ENCODE data around the gene CHRNA5.
"Not testable (repeated sequence)": the region's sequence is repeated elsewhere in the genome, so short reads cannot be mapped to it uniquely, and the experiment has no call there.

CHRNA5 gene

GRCh38 chr15:78571382-78571781 is 6.1 kb downstream of the CHRNA5 start:
- Mint-ChIP-seq H3K27me3 (peaks cover 7% of the 10 kb centered on the region), H3K4me3 (no peak overlapping the region), H3K4me1 (peaks cover 4% of the 10 kb centered on the region), H3K27ac (ENCODE audit: low read depth) (no peak overlapping the region), H3K36me3 (ENCODE audit: insufficient read depth) (no peaks in the 10 kb centered on the region), H3K9me3 (no peaks in the 10 kb centered on the region)
- DNase-seq (ENCODE audit: low spot score in 2 of 2), result no peak
- ATAC-seq (replicated peaks; ENCODE audit: extremely low read depth, poor library complexity, severe bottlenecking), result no peak

GRCh38 chr15:78573416-78573815 is 8.1 kb downstream of the CHRNA5 start:
- Mint-ChIP-seq H3K36me3 (ENCODE audit: insufficient read depth) (no peaks in the 10 kb centered on the region), H3K27ac (ENCODE audit: low read depth) (no peak overlapping the region), H3K4me3 (no peak overlapping the region), H3K4me1 (no peaks in the 10 kb centered on the region), H3K27me3 (no peaks in the 10 kb centered on the region), H3K9me3 (no peaks in the 10 kb centered on the region)
- no peak for DNase-seq (ENCODE audit: low spot score in 2 of 2)
- no peak for ATAC-seq (replicated peaks; ENCODE audit: extremely low read depth, poor library complexity, severe bottlenecking)

- Mint-ChIP-seq H3K27me3 (no peaks in the 10 kb centered on the region), H3K4me3 (no peak overlapping the region), H3K9me3 (no peaks in the 10 kb centered on the region), H3K27ac (ENCODE audit: low read depth) (no peak overlapping the region), H3K36me3 (ENCODE audit: insufficient read depth) (no peaks in the 10 kb centered on the region), H3K4me1 (no peaks in the 10 kb centered on the region)
- ATAC-seq (replicated peaks; ENCODE audit: extremely low read depth, poor library complexity, severe bottlenecking), result no peak
- no peak for DNase-seq (ENCODE audit: low spot score in 2 of 2)
Observed at GRCh38 chr15:78574944-78575343, 9.6 kb downstream of the CHRNA5 start.

- Mint-ChIP-seq H3K27ac (ENCODE audit: low read depth) (no peak overlapping the region), H3K4me3 (no peak overlapping the region), H3K27me3 (peaks cover 13% of the 10 kb centered on the region), H3K4me1 (no peaks in the 10 kb centered on the region), H3K9me3 (no peaks in the 10 kb centered on the region), H3K36me3 (ENCODE audit: insufficient read depth) (no peaks in the 10 kb centered on the region)
- ATAC-seq (replicated peaks; ENCODE audit: extremely low read depth, poor library complexity, severe bottlenecking) (no peak), DNase-seq (ENCODE audit: low spot score in 2 of 2) (no peak)
Observed at GRCh38 chr15:78597583-78597982, 32.3 kb downstream of the CHRNA5 start.

GRCh38 chr15:78598348-78598747 is 33.0 kb downstream of the CHRNA5 start:
- H3K4me1 Mint-ChIP-seq, result no peaks in the 10 kb centered on the region
- H3K4me3 Mint-ChIP-seq, result no peak overlapping the region
- no peak for ATAC-seq (replicated peaks; ENCODE audit: extremely low read depth, poor library complexity, severe bottlenecking)
- peaks cover 21% of the 10 kb centered on the region for H3K27me3 Mint-ChIP-seq
- no peak overlapping the region for H3K27ac Mint-ChIP-seq (ENCODE audit: low read depth)
- no peak for DNase-seq (ENCODE audit: low spot score in 2 of 2)
- no peaks in the 10 kb centered on the region for H3K9me3 Mint-ChIP-seq
- H3K36me3 Mint-ChIP-seq (ENCODE audit: insufficient read depth), result no peaks in the 10 kb centered on the region

- H3K27me3 Mint-ChIP-seq, result peaks cover 30% of the 10 kb centered on the region
- H3K36me3 Mint-ChIP-seq (ENCODE audit: insufficient read depth), result no peaks in the 10 kb centered on the region
- H3K4me1 Mint-ChIP-seq, result no peaks in the 10 kb centered on the region
- ATAC-seq (replicated peaks; ENCODE audit: extremely low read depth, poor library complexity, severe bottlenecking) (no peak), DNase-seq (ENCODE audit: low spot score in 2 of 2) (no peak)
- no peaks in the 10 kb centered on the region for H3K9me3 Mint-ChIP-seq
- no peak overlapping the region for H3K4me3 Mint-ChIP-seq
- no peak overlapping the region for H3K27ac Mint-ChIP-seq (ENCODE audit: low read depth)
Observed at GRCh38 chr15:78599189-78599588, 33.9 kb downstream of the CHRNA5 start.

GRCh38 chr15:78603467-78603866 is 38.1 kb downstream of the CHRNA5 start:
- no peaks in the 10 kb centered on the region for H3K4me1 Mint-ChIP-seq
- no peak overlapping the region for H3K27ac Mint-ChIP-seq (ENCODE audit: low read depth)
- no peak overlapping the region for H3K4me3 Mint-ChIP-seq

GRCh38 chr15:78604420-78604819 is 39.1 kb downstream of the CHRNA5 start:
- H3K27me3 Mint-ChIP-seq, result peaks cover 79% of the 10 kb centered on the region
- ATAC-seq (replicated peaks; ENCODE audit: extremely low read depth, poor library complexity, severe bottlenecking) (no peak), DNase-seq (ENCODE audit: low spot score in 2 of 2) (no peak)
- H3K4me1 Mint-ChIP-seq, result no peaks in the 10 kb centered on the region
- H3K9me3 Mint-ChIP-seq, result no peaks in the 10 kb centered on the region
- H3K36me3 Mint-ChIP-seq (ENCODE audit: insufficient read depth), result no peaks in the 10 kb centered on the region
- no peak overlapping the region for H3K27ac Mint-ChIP-seq (ENCODE audit: low read depth)
- no peak overlapping the region for H3K4me3 Mint-ChIP-seq

More at GRCh38 chr15:78603467-78603866, 38.1 kb downstream of the CHRNA5 start:
- H3K36me3 Mint-ChIP-seq (ENCODE audit: insufficient read depth), result no peaks in the 10 kb centered on the region
- H3K9me3 Mint-ChIP-seq, result no peaks in the 10 kb centered on the region
- ATAC-seq (replicated peaks; ENCODE audit: extremely low read depth, poor library complexity, severe bottlenecking), result no peak
- no peak for DNase-seq (ENCODE audit: low spot score in 2 of 2)
- H3K27me3 Mint-ChIP-seq, result peaks cover 69% of the 10 kb centered on the region

- H3K27ac Mint-ChIP-seq (ENCODE audit: low read depth), result no peak overlapping the region
- no peaks in the 10 kb centered on the region for H3K4me1 Mint-ChIP-seq
- no peak overlapping the region for H3K4me3 Mint-ChIP-seq
- no peak for ATAC-seq (replicated peaks; ENCODE audit: extremely low read depth, poor library complexity, severe bottlenecking)
- DNase-seq (ENCODE audit: low spot score in 2 of 2), result no peak
- H3K9me3 Mint-ChIP-seq, result no peaks in the 10 kb centered on the region
- H3K27me3 Mint-ChIP-seq, result peaks cover 86% of the 10 kb centered on the region
- no peaks in the 10 kb centered on the region for H3K36me3 Mint-ChIP-seq (ENCODE audit: insufficient read depth)
Observed at GRCh38 chr15:78605201-78605600, 39.9 kb downstream of the CHRNA5 start.

- ATAC-seq (replicated peaks; ENCODE audit: extremely low read depth, poor library complexity, severe bottlenecking), result no peak
- H3K27ac Mint-ChIP-seq (ENCODE audit: low read depth), result no peak overlapping the region
- no peaks in the 10 kb centered on the region for H3K4me1 Mint-ChIP-seq
- H3K4me3 Mint-ChIP-seq, result no peak overlapping the region
- H3K9me3 Mint-ChIP-seq, result no peaks in the 10 kb centered on the region
- DNase-seq (ENCODE audit: low spot score in 2 of 2), result no peak
- H3K36me3 Mint-ChIP-seq (ENCODE audit: insufficient read depth), result no peaks in the 10 kb centered on the region
- H3K27me3 Mint-ChIP-seq, result peaks cover 89% of the 10 kb centered on the region
Observed at GRCh38 chr15:78605680-78606079, 40.4 kb downstream of the CHRNA5 start.

- not testable (repeated sequence) for ATAC-seq (replicated peaks; ENCODE audit: extremely low read depth, poor library complexity, severe bottlenecking); H3K4me1 Mint-ChIP-seq; DNase-seq (ENCODE audit: low spot score in 2 of 2); H3K9me3 Mint-ChIP-seq; H3K36me3 Mint-ChIP-seq (ENCODE audit: insufficient read depth); H3K27ac Mint-ChIP-seq (ENCODE audit: low read depth); H3K4me3 Mint-ChIP-seq
- peaks cover 56% of the 10 kb centered on the region for H3K27me3 Mint-ChIP-seq
Observed at GRCh38 chr15:78609551-78609950, 44.2 kb downstream of the CHRNA5 start.

GRCh38 chr15:78614021-78614420 is 48.7 kb downstream of the CHRNA5 start:
- Mint-ChIP-seq H3K4me3 (no peak overlapping the region), H3K27me3 (peaks cover 25% of the 10 kb centered on the region)
- ATAC-seq (replicated peaks; ENCODE audit: extremely low read depth, poor library complexity, severe bottlenecking), result no peak

GRCh38 chr15:78615151-78615589 is 49.9 kb downstream of the CHRNA5 start:
- Mint-ChIP-seq H3K27me3 (peaks cover 24% of the 10 kb centered on the region), H3K9me3 (no peaks in the 10 kb centered on the region), H3K4me3 (no peak overlapping the region), H3K4me1 (no peaks in the 10 kb centered on the region), H3K27ac (ENCODE audit: low read depth) (no peak overlapping the region), H3K36me3 (ENCODE audit: insufficient read depth) (no peaks in the 10 kb centered on the region)
- no peak for DNase-seq (ENCODE audit: low spot score in 2 of 2)
- ATAC-seq (replicated peaks; ENCODE audit: extremely low read depth, poor library complexity, severe bottlenecking), result no peak

More at GRCh38 chr15:78614021-78614420, 48.7 kb downstream of the CHRNA5 start:
- H3K36me3 Mint-ChIP-seq (ENCODE audit: insufficient read depth), result no peaks in the 10 kb centered on the region
- no peaks in the 10 kb centered on the region for H3K9me3 Mint-ChIP-seq
- no peak overlapping the region for H3K27ac Mint-ChIP-seq (ENCODE audit: low read depth)
- DNase-seq (ENCODE audit: low spot score in 2 of 2), result no peak
- no peaks in the 10 kb centered on the region for H3K4me1 Mint-ChIP-seq

- ATAC-seq (replicated peaks; ENCODE audit: extremely low read depth, poor library complexity, severe bottlenecking) (no peak), DNase-seq (ENCODE audit: low spot score in 2 of 2) (no peak)
- Mint-ChIP-seq H3K36me3 (ENCODE audit: insufficient read depth) (no peaks in the 10 kb centered on the region), H3K9me3 (no peaks in the 10 kb centered on the region), H3K4me3 (no peak overlapping the region), H3K27ac (ENCODE audit: low read depth) (peak overlapping the region; percentile 5), H3K4me1 (no peaks in the 10 kb centered on the region), H3K27me3 (peaks cover 26% of the 10 kb centered on the region)
Observed at GRCh38 chr15:78616506-78616905, 51.2 kb downstream of the CHRNA5 start.
